ENCODE data around the gene MCC.

MCC gene

DNA sequence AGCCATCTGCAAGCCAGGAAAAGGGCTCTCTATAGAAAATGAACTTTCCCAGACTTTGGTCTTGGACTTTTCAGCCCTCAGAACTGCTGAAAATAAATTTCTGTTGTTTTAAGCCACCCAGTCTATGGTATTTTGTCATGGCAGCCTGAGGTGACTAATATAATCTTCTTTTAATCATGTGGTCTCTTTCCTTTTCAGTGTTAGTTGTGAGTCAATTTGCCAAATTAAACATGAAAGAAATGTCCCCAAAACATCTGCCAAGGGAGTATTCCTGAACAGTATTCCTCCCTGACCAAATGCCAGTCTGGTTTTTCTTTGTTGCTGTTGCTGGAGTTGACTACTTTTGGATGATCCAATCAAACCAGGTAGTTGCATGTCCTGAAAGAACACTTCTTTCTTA, 20.5 kb upstream of the MCC start:
- no peak overlapping the region for H3K27ac ChIP-seq
- TF ChIP-seq, protein P1, sequence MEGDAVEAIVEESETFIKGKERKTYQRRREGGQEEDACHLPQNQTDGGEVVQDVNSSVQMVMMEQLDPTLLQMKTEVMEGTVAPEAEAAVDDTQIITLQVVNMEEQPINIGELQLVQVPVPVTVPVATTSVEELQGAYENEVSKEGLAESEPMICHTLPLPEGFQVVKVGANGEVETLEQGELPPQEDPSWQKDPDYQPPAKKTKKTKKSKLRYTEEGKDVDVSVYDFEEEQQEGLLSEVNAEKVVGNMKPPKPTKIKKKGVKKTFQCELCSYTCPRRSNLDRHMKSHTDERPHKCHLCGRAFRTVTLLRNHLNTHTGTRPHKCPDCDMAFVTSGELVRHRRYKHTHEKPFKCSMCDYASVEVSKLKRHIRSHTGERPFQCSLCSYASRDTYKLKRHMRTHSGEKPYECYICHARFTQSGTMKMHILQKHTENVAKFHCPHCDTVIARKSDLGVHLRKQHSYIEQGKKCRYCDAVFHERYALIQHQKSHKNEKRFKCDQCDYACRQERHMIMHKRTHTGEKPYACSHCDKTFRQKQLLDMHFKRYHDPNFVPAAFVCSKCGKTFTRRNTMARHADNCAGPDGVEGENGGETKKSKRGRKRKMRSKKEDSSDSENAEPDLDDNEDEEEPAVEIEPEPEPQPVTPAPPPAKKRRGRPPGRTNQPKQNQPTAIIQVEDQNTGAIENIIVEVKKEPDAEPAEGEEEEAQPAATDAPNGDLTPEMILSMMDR (conservative IDR thresholded peaks at IDR 0.05) = no peak

DNA sequence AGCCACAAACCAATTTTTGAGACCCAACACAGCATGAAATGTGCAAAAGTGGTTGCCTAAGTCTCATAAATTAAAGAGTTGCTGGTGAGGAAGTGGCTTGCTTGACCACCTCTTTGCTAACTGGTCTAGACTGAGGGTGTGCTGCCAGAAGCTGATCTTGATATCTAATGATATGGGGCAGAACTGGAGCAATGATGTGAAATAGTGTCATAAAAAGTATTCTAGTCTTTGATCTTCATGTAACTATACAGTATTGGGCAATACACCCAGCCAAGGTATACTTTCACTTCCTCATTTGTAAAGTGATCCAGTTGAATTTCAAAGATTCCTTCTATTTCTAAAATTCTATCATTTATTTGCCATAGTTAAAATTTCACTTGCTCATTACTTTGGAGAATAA, 19.3 kb upstream of the MCC start:
- no peak overlapping the region for H3K27ac ChIP-seq
- TF ChIP-seq, protein P1 (conservative IDR thresholded peaks at IDR 0.05) = no peak

DNA sequence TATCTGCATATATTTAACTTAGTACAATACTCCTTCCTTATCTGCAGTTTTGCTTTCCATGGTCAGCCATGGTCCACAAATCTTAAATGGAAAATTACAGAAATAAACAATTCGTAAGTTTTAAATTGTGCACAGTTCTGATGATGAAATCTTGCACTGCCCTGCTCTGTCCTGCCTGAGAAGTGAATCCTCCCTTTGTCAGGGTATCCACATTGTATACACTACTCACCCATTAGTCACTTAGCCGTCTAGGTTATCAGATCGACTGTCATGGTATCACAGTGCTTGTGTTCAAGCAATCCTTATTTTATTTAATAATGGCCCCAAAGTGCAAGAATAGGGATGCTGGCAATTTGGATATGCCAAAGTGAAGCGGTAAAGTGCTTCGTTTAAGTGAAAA, 16.9 kb upstream of the MCC start:
- H3K27ac ChIP-seq = no peak overlapping the region

DNA sequence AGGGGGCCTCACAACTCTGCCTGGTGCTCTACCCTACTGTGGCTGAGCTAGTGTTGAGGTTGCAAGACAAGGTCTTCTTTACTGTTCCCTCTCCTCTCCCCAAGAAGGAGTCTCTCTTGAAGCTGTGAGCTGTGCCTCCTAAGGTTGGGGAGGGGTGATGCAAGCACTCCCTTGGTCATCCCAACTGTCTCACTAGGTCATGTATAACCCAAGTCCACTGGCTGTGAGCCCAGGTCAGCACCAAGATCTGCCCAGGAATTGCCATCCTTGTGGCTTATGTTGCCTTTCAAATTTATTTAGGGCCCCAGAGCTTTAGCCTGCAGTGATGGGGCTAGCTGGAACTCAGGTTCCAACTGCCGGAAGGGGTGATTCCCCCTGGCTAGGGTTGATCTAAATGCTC, 14.9 kb upstream of the MCC start:
- TF ChIP-seq, protein P1 (conservative IDR thresholded peaks at IDR 0.05) = no peak
- H3K27ac ChIP-seq = no peak overlapping the region

More for the DNA sequence above, 16.9 kb upstream of the MCC start:
- TF ChIP-seq, protein P1 (conservative IDR thresholded peaks at IDR 0.05) = no peak

DNA sequence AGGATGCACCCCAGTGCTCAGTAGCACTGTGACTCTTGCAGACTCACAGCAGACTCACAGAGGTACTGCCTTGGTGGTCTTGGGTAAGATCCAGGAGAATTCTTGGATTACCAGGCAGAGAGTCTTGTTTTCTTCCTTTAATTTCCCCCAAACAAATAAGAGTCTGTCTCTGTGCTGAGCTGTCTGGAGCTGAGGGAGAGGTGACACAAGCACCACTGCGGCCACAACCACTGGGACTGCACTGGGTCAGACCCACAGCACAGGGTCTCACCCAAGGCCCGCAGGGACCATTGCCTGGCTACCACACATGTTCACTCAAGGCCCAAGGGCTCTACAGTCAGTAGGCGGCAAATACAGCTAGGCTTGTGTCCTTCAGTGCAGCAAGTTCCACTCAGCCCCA, 13.8 kb upstream of the MCC start:
- H3K27ac ChIP-seq = no peak overlapping the region
- TF ChIP-seq, protein P1 (conservative IDR thresholded peaks at IDR 0.05) = no peak

DNA sequence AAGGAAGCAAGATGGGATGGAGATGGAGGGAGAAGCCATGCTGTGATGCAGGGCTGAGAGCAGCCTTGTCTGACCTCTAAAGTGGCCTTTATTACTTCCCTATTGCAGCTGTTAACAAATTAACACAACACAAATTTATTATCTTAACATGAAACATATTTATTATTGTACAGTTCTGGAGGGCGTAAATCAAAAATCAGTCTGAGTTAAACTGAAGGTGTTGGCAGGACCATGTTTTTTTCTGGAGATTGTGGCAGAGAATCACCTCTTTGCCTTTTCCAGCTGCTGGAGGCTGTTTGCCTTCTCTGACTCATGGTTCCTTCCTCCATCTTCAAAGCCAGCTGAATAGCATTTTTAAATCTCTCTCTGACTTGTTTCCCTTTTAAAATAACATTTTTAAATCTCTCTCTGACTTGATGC, 7.2 kb upstream of the MCC start:
- TF ChIP-seq, protein P1 (conservative IDR thresholded peaks at IDR 0.05) = no peak
- no peak overlapping the region for H3K27ac ChIP-seq

DNA sequence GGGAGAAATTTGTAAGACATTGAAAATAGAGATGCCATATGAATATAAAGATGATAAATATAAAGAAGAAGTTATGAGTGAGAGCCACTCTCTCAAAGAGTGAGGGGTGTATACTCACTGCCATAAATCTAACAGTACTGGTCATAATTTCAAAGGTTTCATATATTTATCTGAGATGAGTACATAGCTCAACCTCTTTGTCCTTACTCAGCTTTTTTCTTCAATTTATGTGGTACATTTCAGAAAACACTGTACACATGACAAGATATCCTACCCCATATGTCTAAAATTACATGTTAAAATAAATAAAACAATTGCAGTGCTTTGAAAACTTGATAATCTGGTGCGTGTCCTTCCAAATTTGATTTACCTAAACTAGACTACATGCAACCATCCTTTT, 5.2 kb upstream of the MCC start:
- TF ChIP-seq, protein P1 (conservative IDR thresholded peaks at IDR 0.05) = no peak
- no peak overlapping the region for H3K27ac ChIP-seq

DNA sequence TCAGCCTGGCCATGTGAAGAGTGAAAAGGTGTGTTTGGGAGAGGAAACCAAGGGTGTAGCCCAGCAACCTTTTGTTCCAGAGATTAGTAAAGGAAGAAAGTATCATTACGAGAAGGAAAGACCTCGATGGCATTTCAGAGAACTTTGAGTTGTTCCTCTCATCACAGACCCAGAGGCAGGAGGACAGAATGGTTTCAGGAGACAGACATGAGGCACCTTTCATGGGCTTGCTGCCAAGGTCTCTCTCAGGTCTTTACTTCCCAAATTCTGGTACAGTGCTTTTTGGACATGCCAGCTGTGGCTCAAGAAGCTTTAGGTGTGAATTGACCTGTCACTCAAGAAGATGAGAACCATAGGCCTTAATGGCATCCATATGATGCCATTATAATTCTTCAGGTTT, 2.8 kb upstream of the MCC start:
- H3K27ac ChIP-seq = no peak overlapping the region
- TF ChIP-seq, protein P1 (conservative IDR thresholded peaks at IDR 0.05) = no peak
